GM19328 (cell line): ENCODE measurements around the gene TP53I11.

ENCODE experiments used
- ATAC-seq: cut with Tn5 transposase; IDR thresholded peaks from one replicate; pipeline ENCODE4 v1.9.1; 2021; ENCODE audit warnings: mild to moderate bottlenecking, moderate library complexity; ENCODE audit not compliant: unreplicated experiment

Gene TP53I11

GRCh38 chr11:44959064-44959463 lies 8.4 kb upstream of the TP53I11 start:
- no peak for ATAC-seq

- no peak for ATAC-seq
Measured at GRCh38 chr11:44957776-44958564, 7.3 kb upstream of the TP53I11 start.

- ATAC-seq: no peak
Measured at GRCh38 chr11:44957040-44957515, 6.4 kb upstream of the TP53I11 start.

GRCh38 chr11:44955015-44955738 lies 4.5 kb upstream of the TP53I11 start:
- ATAC-seq: no peak

- ATAC-seq: no peak
Measured at GRCh38 chr11:44954051-44954906, 3.6 kb upstream of the TP53I11 start.

GRCh38 chr11:44952500-44953260 lies 2.0 kb upstream of the TP53I11 start:
- ATAC-seq: no peak

- ATAC-seq: no peak
Measured at GRCh38 chr11:44952082-44952481, 1.4 kb upstream of the TP53I11 start.

GRCh38 chr11:44950031-44950624 lies 555 bp downstream of the TP53I11 start:
- no peak for ATAC-seq

- ATAC-seq: no peak
Measured at GRCh38 chr11:44949160-44950030, 1.3 kb downstream of the TP53I11 start.

- no peak for ATAC-seq
Measured at GRCh38 chr11:44948155-44948554, 2.5 kb downstream of the TP53I11 start.

- ATAC-seq: no peak
Measured at GRCh38 chr11:44947114-44947513, 3.6 kb downstream of the TP53I11 start.

- ATAC-seq: no peak
Measured at GRCh38 chr11:44946263-44946662, 4.4 kb downstream of the TP53I11 start.

GRCh38 chr11:44945666-44946065 lies 5.0 kb downstream of the TP53I11 start:
- ATAC-seq: no peak

- ATAC-seq: no peak
Measured at GRCh38 chr11:44944853-44945235, 5.8 kb downstream of the TP53I11 start.

- no peak for ATAC-seq
Measured at GRCh38 chr11:44944181-44944852, 6.4 kb downstream of the TP53I11 start.

GRCh38 chr11:44943696-44944095 lies 7.0 kb downstream of the TP53I11 start:
- ATAC-seq: no peak

GRCh38 chr11:44943118-44943517 lies 7.6 kb downstream of the TP53I11 start:
- no peak for ATAC-seq
